Progenitor cell of endocrine pancreas (in vitro differentiated cells): ENCODE data around the gene TNRC6C. TPM values are rescaled to one million over a fixed set of nuclear protein-coding genes. Genes with fewer than 3 reads are reported as not detected.
"Not testable (repeated sequence)": the region's sequence is repeated elsewhere in the genome, so short reads cannot be mapped to it uniquely, and the experiment has no call there.

Source experiments
- DNase-seq: peaks from one replicate; pipeline ENCODE4 v3.0.0; 2021; ENCODE audit warnings: low spot score; ENCODE audit not compliant: unreplicated experiment
- H3K27ac Mint-ChIP-seq: 2 replicates; pipeline ENCODE4 v1.8.0; 2021; ENCODE audit warnings: mild to moderate bottlenecking, moderate library complexity, mixed read lengths
- H3K27me3 Mint-ChIP-seq: 2 replicates; pipeline ENCODE4 v1.8.0; 2021; ENCODE audit warnings: mixed read lengths
- H3K36me3 Mint-ChIP-seq: 2 replicates; pipeline ENCODE4 v1.8.0; 2022; ENCODE audit warnings: mixed read lengths; ENCODE audit not compliant: insufficient read depth
- H3K4me1 Mint-ChIP-seq: 2 replicates; pipeline ENCODE4 v1.8.0; 2021; ENCODE audit warnings: low read depth, mixed read lengths
- H3K4me3 Mint-ChIP-seq: 2 replicates; pipeline ENCODE4 v1.8.0; 2021; ENCODE audit warnings: low read depth, mild to moderate bottlenecking, moderate library complexity, mixed read lengths
- H3K9me3 Mint-ChIP-seq: 2 replicates; pipeline ENCODE4 v1.8.0; 2021; ENCODE audit warnings: low read depth, mixed read lengths
- total RNA-seq: library from RNA; stranded (reverse); gene quantifications from 2 replicates; pipeline ENCODE4 v1.2.1, GENCODE V29; 2021
- TF ChIP-seq, protein P1 (sequence below): fragments of 200-600 bp; sonication (generic); IDR thresholded peaks from one replicate; pipeline ENCODE4 v1.5.0; 2021; ENCODE audit warnings: antibody characterized with exemption, mild to moderate bottlenecking; ENCODE audit not compliant: unreplicated experiment

TNRC6C gene
- total RNA-seq, 1 donor from 2014 or later: 38.3 TPM

- TF ChIP-seq, protein P1, sequence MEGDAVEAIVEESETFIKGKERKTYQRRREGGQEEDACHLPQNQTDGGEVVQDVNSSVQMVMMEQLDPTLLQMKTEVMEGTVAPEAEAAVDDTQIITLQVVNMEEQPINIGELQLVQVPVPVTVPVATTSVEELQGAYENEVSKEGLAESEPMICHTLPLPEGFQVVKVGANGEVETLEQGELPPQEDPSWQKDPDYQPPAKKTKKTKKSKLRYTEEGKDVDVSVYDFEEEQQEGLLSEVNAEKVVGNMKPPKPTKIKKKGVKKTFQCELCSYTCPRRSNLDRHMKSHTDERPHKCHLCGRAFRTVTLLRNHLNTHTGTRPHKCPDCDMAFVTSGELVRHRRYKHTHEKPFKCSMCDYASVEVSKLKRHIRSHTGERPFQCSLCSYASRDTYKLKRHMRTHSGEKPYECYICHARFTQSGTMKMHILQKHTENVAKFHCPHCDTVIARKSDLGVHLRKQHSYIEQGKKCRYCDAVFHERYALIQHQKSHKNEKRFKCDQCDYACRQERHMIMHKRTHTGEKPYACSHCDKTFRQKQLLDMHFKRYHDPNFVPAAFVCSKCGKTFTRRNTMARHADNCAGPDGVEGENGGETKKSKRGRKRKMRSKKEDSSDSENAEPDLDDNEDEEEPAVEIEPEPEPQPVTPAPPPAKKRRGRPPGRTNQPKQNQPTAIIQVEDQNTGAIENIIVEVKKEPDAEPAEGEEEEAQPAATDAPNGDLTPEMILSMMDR: peak; percentile 99
- peak; percentile 88 for DNase-seq
- Mint-ChIP-seq H3K4me1 (peaks cover 10% of the 10 kb centered on the region), H3K27me3 (no peaks in the 10 kb centered on the region), H3K9me3 (no peaks in the 10 kb centered on the region), H3K36me3 (peaks cover 21% of the 10 kb centered on the region), H3K4me3 (no peak overlapping the region), H3K27ac (peak overlapping the region; percentile 37)
These were observed 154.3 kb downstream of the TNRC6C start for GRCh38 chr17:78112518-78113471.

- TF ChIP-seq, protein P1: no peak
- peaks cover 17% of the 10 kb centered on the region for H3K36me3 Mint-ChIP-seq
- H3K4me3 Mint-ChIP-seq: no peak overlapping the region
- H3K27ac Mint-ChIP-seq: no peak overlapping the region
- peaks cover 13% of the 10 kb centered on the region for H3K4me1 Mint-ChIP-seq
- no peaks in the 10 kb centered on the region for H3K27me3 Mint-ChIP-seq
- no peaks in the 10 kb centered on the region for H3K9me3 Mint-ChIP-seq
- no peak for DNase-seq
These were observed 155.6 kb downstream of the TNRC6C start for GRCh38 chr17:78113804-78114785.

DNA sequence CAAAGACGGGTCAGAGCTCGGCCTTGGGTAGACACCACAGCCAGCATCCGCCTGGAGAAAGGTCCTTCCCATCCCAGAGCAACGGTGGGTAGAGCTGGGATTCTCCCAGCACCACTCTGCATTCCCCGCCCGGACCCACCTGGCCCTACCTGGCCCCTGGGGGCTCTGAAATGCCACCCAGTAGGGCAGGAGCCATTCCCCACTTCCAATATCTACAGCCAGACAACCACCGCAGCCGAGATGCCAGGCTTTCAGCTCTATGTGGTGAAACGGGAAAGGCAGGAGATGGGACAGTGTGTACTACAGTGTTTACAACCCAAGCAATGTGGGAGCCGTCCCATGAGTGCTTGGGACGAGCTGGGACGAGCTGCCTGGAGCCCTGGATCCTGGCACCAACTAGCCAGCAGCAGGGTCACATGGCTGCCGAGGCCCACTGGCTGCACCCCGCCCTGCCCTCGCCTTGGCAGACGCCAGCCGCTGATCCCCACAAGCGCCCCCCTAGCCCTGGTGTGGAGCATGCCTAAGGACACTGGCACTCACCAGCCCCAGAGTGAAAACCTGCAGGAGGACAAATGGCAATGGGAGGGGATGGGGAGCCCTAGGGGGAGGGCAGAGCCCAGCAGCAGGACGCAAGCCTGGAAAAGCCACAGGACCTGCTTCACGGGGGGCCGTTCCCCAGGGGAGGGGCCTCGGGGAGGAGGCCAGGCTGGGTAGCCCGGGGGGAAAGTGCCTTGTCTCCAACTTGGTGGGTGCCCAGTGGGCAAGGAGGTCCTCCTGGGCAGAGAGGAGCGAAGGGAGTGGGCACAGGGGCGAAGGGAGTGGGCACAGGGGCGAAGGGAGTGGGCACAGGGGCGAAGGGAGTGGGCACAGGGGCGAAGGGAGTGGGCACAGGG, 156.6 kb downstream of the TNRC6C start:
- no peak overlapping the region for H3K4me3 Mint-ChIP-seq
- H3K36me3 Mint-ChIP-seq: peaks cover 16% of the 10 kb centered on the region
- H3K4me1 Mint-ChIP-seq: peaks cover 13% of the 10 kb centered on the region
- H3K27ac Mint-ChIP-seq: no peak overlapping the region
- DNase-seq: no peak
- no peaks in the 10 kb centered on the region for H3K27me3 Mint-ChIP-seq
- no peaks in the 10 kb centered on the region for H3K9me3 Mint-ChIP-seq
- TF ChIP-seq, protein P1: no peak

- H3K36me3 Mint-ChIP-seq: peaks cover 11% of the 10 kb centered on the region
- H3K27ac Mint-ChIP-seq, H3K9me3 Mint-ChIP-seq, H3K4me3 Mint-ChIP-seq, DNase-seq, H3K27me3 Mint-ChIP-seq: not testable (repeated sequence)
- H3K4me1 Mint-ChIP-seq: peaks cover 13% of the 10 kb centered on the region
These were observed 157.3 kb downstream of the TNRC6C start for GRCh38 chr17:78115803-78116202.

DNA sequence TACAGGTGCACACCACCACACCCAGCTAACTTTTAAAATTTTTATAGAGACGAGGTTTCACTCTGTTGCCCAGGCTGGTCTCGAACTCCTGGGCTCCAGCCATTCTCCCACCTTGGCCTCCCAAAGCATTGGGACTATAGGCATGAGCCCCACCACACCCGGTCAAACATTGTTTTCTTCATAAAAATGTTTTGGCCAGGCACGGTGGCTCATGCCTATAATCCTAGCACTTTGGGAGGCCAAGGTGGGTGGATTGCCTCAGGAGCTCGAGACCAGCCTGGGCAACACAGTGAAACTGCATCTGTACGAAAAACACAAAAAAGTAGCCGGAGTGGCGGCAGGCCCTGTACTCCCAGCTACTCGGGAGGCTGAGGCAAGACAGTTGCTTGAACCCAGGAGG, 157.9 kb downstream of the TNRC6C start:
- no peak for DNase-seq

More for the DNA sequence above, 157.9 kb downstream of the TNRC6C start:
- TF ChIP-seq, protein P1: no peak
- Mint-ChIP-seq H3K4me3 (no peak overlapping the region), H3K4me1 (peaks cover 13% of the 10 kb centered on the region), H3K9me3 (no peaks in the 10 kb centered on the region), H3K27ac (peak overlapping the region; percentile 97), H3K27me3 (no peaks in the 10 kb centered on the region), H3K36me3 (peaks cover 11% of the 10 kb centered on the region)
